SK-N-MC (cell line): ENCODE data around the gene CDKL1.

Experiments used
- EZH2 ChIP-seq: fragments of 200-600 bp; sonication (generic); IDR thresholded peaks from one replicate; pipeline ENCODE4 v1.6.1; 2017; ENCODE audit warnings: antibody characterized with exemption
- POLR2AphosphoS5 ChIP-seq: IDR thresholded peaks from 2 replicates; pipeline ENCODE4 v1.6.1; 2012; ENCODE audit warnings: mild to moderate bottlenecking, low read depth, low read length, borderline replicate concordance

DNA sequence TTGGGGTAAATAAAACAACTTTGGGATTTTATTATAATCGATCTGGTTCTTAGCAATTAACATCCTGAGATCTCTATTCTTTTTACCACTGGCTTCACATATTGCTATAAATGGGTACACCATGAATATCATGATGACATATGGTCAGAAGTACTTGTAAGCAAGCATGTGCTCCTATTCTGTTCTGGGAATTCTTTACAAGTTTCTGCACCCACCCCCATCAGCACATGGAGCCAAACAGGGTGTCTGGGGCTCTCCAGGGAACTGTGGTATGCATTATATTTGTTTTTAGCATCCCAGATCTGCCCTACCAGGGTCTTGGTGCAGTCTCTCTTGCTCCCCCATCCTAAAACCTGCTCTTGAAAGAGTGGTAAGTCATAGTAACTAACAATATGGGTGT, 53.2 kb downstream of the CDKL1 start:
- TF ChIP-seq POLR2AphosphoS5 (no peak), EZH2 (no peak)
